HG02884 (cell line): ENCODE results near the gene HES6.
"Not testable (repeated sequence)": the region's sequence is repeated elsewhere in the genome, so short reads cannot be mapped to it uniquely, and the experiment has no call there.

Experiments used
- ATAC-seq: cut with Tn5 transposase; IDR thresholded peaks from one replicate; pipeline ENCODE4 v1.9.1; 2021; ENCODE audit warnings: mild to moderate bottlenecking, moderate library complexity; ENCODE audit not compliant: unreplicated experiment

The HES6 gene

GRCh38 chr2:238273433-238273832, 33.6 kb upstream of the HES6 start:
- not testable (repeated sequence) for ATAC-seq

DNA sequence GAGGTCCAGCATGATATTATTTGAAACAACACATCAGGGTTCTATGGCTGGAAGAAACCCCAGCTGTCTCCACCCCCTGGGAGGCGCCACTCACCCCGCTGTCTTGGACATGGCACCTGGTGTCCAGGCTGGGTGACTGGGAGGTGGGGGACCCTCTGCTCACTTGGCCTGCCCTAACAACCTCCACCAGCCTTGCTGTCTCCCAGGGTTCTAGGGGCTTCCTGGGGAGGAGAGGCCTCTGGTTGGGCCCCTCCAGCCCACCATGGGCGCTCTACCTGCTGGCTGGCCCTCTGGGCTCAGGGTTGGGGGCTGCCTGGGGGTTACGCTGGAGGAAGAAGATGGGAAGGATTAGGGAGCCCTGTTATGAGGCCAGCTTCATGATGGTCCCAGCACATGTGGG, 32.3 kb upstream of the HES6 start:
- no peak for ATAC-seq

DNA sequence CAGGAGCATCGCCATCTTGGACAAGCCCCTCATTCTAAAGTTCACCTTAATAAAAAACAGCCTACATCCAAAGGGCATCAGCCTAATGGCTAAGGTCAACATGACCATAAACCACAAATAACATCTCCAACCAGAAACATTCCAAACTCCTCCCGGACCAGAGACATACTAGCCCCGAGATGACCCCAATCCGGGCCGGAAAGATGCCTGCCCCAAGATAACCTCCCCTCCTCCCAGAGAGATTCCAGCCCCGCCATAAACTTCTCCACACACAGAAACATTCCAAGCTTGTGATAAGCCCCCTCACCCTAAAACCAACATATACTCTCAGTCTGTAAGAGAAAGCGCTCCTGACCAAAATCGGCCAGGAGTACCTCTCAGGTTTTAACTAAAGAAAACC, 31.8 kb upstream of the HES6 start:
- not testable (repeated sequence) for ATAC-seq

GRCh38 chr2:238271061-238271554, 31.3 kb upstream of the HES6 start:
- ATAC-seq: no peak

DNA sequence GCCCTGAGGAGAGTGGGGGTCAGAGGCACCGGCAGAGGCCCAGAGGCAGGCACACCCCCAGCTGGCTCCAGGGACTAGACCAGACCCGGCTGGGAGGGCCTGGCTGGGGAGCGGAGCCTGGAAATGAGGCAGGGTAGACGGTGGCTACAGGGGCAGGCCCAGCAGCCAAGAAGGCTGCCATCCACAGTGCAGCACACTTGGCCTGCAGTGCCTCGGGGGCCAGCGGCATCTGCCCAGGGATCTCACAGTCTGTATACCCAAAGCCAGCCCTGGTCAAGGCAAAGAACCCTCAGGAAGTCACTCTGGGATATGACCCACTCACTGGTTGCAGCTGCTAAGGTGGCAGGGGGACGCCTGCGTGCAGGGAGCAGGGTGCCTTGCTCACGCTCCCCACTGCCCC, 30.8 kb upstream of the HES6 start:
- no peak for ATAC-seq

- ATAC-seq: no peak
Measured at GRCh38 chr2:238269741-238270140, 29.9 kb upstream of the HES6 start.

GRCh38 chr2:238267884-238268680, 28.2 kb upstream of the HES6 start:
- ATAC-seq: no peak

DNA sequence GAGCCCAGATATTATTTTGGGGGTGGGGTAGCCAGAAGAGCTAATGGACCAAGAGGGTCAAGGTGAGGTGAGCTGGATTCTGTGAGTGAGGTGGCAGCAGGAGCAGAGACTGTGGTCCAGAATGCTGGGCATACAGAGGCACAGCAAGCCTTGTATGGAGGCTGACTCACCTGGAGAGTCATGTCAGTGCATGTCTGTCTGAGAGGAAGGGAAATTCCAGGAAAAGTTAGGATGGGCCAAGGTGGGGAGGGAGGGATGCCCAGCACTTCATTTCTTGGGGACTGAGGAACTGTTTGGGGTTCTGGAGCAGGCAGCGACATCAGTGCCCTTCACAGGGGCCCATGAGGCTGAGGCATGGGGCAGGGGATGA, 27.5 kb upstream of the HES6 start:
- ATAC-seq: no peak

DNA sequence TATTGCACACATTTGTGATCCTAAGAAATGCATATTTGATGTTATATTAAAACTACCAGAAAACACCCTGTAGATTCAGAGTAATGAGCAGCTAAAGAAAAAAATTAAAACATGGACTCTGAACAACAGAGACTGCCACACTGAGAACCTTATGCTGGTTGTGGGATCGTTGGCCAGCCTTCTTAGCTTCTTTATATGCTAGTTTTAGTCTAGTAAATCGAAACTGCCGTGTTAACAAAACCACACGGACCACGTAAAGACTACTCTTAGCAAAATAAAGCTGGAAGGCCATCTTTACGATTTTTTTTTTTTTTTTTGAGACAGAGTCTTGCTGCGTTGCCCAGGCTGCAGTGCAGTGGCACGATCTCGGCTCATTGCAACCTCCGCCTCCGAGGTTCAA, 25.8 kb upstream of the HES6 start:
- no peak for ATAC-seq

- ATAC-seq: no peak
Measured at GRCh38 chr2:238264072-238264460, 24.2 kb upstream of the HES6 start.

DNA sequence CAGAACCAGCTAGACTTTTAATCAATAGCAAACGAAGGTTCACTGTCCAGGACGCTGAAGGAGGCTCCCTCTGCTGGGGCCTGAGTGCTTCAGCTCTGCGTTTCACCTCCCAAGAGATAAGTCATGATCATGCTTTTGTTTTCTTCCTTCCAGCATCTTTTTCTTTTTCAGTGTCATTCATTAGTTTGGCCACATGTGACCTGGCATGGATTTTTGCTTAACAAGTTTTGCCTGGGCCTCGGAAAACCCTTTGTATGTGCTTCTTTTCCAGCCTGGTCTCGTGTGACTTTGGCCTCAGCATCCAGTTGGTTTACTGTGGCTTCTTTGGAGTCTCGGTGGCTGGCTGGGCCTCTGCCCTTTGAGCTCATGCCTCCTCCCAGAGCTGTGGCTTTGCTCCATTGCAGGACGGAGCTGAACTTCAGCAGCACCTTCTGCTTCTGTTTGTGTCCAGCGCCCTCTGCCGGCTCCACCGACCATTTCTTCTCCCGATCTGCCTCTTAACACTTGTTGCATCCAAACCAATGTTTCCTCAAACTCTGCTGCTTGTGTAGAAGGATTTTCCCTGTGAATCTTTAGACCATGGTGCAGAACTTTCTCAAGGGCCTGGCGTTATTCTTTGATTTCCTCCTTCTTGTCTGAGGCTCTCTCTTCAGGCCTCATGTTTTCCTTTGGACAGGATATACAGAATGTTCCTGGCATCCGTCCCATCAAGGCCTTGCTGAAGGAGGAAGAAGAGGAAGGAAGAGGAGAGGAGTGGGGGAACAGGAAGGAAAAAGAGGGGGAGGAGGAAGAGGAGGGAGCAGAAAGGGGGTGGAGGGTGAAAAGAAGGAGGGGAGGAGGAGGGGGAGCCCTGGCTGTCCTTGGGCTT, 23.6 kb upstream of the HES6 start:
- no peak for ATAC-seq

- no peak for ATAC-seq
Measured at GRCh38 chr2:238262496-238263122, 22.8 kb upstream of the HES6 start.

DNA sequence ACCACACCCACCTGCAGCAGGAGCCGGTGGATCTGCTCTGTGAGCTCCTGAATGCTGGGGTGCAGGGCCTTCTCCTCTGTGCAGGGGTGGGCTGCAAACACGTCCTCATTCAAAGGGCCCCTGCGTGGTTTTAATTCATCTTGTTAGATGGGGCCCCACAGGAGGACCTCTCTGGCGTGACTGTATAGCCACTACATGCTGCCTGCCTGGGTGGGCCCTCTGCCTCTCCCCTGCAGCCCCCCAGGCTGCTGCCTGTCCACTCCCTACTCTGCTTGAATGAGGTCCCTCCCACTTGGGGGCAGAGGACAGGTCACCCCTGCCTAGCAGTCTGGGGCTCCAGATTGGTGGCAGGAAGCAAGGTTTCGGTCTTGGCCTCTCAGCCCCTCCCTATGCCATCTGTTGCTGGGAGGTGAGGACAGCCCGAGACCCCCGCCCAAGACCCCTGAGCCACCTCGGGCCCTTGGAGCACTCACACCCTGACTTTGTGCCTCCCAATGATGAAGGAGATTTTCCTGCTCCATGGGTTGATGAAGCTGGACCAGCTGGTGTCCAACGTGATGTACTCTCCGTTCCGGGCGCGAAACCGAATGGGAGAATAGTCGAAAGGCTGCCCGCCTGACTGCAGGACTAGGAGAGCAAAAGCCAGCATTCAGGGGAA, 22.0 kb upstream of the HES6 start:
- ATAC-seq: no peak

DNA sequence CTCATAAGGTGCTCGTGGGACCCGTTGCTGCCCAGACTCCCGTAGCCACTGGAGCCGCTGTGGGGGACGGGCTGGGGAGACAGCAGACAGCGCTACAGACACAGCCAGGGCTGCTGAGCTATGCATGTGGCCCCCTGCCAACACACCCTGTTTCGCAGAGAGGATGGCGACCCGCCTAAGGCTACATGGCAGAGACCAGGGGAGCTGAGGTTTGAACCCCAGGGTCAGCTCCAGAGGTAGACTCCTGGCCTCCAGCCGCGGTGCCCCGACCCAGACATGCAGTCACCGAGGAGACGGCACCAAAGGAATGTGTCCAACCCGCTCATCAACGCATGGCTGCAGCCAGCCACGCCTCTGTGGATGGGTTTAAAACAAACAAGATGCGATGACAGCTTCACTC, 21.0 kb upstream of the HES6 start:
- ATAC-seq: no peak

DNA sequence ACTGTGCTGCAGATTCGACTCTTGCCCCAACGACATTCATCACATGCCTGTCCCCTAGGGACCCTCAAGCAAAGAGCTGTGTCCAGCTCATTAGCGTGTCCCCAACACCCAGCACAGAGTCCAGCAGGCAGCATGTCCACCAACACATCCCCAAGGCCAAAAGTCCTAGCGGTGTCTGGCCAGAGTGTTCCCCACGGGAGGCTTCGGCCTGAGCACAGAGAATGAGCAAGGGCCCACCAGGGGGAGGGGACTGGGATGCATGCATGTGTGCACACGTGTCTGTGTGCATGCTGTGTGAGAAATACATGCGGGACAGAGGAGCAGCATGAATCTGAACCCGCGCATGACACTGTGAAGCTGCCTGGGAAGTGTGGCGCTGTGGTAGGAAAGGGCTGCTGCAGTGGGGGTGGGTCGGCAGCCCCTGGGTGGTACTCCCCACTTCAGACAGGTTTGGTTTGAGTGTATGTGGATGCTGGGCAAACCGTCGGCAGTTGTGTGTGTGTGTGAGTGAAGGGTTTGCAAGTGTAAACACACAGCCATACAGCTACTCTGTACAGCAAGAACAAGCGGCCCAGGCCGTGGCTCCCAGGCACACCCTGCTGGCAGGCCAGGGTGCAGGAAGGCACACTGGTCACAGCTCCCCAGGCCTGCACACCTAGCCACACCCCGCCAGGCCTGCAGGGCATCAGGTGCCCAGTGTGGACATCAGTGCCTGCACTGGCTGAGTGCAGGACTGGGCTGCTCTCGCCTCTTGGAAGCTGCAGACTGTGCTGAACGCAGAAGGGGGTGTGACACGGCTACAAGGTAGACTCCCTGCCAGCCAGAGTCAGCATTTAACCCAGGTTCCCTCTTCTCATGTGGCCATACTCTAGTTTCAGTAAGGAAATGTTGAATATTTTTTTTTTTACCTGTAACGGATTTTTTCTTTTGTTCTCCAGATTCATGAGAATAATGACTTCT, 19.5 kb upstream of the HES6 start:
- no peak for ATAC-seq

- no peak for ATAC-seq
Measured at GRCh38 chr2:238257786-238258700, 18.2 kb upstream of the HES6 start.

- ATAC-seq: no peak
Measured at GRCh38 chr2:238256594-238257104, 16.8 kb upstream of the HES6 start.

GRCh38 chr2:238256111-238256510, 16.3 kb upstream of the HES6 start:
- ATAC-seq: no peak

DNA sequence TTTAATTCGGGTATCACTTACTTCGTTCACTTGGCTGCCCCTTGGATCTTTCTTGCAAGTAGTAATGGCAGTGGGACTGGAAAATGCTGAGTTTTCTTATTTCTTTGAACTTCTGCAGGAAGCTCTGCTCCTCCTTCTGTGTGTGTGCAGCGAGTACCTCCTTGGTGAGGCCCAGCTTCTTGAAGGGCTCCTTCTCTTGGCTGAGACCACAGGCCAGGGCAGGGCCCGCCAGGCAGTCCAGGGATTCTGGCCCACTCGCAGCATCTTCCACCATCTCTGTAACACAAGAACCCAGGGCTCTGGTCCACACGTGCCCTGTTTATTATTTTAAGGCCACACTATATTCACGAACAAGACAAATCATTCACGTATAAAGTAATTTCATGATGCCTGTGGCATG, 15.8 kb upstream of the HES6 start:
- no peak for ATAC-seq
